Astrocyte of the hippocampus (primary cell): ENCODE results near the gene DEPDC1.
"Not testable (repeated sequence)": the region's sequence is repeated elsewhere in the genome, so short reads cannot be mapped to it uniquely, and the experiment has no call there.

Experiments used
- DNase-seq: peaks from one replicate; pipeline ENCODE4 v3.0.0; 2011; ENCODE audit warnings: low read depth, low spot score

DEPDC1 gene

DNA sequence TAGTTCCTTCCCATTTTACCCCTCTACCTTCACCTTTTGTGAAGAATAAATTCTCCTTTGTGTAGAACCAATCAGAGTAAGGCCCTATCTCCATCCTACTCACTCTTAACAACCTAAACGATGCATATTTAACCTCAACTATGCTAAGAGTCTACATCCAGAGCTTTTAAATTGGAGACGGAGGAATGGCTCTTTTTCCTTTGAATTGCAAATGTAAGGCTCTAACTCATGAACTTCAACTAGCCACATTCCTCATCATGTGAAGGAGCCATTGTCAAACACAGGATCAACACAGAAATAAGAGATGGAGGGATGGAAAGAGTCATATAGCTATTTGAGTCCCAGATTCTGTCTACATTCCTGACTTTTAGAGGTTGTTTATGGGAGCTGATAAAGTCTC, 18.2 kb downstream of the DEPDC1 start:
- peak; percentile 14 for DNase-seq

DNA sequence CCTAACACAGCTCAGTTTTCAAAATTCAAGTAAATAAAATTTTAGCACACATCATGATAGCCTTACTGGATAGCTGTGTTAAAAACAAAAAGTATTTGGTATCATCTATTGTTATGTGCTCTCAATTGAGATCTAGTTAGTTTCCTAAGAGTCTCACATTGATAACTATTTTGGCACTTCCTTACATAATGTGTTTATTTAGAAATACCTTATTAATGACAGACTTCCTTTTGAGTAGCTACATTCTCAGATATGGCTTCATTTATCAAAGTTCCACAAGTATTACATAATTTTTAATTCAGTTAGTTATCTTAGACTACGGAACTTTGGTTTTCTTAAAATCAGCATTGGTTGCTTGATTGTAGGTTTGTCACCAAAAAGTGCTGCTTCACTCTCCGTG, 20.3 kb downstream of the DEPDC1 start:
- not testable (repeated sequence) for DNase-seq

DNA sequence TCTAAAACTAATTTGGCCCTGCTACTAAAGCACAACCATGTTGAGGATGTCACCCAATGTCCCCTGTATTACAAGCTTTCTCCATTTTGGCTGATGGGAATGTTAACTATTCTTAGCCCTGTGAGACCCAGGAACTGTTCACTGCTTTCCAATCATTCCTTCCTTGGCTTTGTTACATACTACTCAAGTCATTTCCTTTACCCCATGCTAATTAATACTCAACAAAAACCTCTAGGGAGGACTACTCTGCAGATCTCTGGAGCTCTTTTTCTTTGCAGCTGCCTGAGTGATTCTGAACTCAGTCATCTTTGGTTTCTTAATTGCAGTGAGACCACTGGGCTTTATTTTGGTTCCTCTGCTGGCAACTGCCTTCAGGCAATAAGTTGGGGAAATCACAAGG, 23.8 kb downstream of the DEPDC1 start:
- no peak for DNase-seq

DNA sequence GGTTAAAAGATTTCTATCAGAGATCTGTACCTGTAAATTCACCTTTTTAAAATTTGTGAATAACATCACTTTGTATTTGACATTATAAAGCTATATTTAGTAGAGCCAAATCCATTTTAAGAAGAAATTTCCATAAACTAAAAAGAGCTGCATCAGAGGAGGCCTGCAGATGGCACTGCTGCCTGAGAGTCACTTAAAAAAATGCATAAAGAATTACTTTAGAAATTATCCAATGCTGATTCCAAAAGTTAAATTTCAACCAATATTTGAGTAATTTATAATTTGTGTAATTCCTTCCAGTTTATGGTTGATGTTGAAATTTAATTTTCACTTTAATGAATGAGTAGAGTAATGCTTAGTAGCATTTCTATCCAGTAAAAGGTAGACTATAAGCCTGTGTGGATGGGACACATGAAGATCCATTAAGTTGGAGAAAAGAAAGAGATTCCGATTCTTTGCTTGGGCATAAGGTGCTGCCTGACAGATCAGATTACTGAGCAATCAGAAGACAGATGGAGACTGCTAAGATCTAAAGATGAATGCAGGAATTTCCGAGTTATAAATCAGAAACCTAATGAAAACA, 26.4 kb downstream of the DEPDC1 start:
- DNase-seq: peak; percentile 36

DNA sequence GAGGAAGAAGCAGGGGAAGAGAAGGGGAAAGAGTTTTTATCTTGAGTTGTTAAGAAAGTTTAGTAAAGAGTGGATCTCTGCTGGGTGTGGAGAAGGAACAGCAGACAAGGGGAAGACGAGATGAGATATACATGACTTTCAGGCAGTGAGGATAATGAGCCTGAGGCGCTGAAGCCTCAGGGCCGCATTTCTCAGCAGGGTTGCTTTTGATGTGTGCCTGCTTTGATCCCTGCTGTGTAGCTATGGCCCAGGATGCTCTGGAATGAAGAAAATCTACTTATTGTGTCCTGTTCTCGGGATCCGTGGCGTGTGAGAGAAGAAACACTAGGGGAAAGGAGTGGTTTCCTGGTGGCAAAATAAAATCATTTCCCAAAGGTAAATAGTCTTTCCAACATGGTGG, 32.0 kb downstream of the DEPDC1 start:
- DNase-seq: no peak

DNA sequence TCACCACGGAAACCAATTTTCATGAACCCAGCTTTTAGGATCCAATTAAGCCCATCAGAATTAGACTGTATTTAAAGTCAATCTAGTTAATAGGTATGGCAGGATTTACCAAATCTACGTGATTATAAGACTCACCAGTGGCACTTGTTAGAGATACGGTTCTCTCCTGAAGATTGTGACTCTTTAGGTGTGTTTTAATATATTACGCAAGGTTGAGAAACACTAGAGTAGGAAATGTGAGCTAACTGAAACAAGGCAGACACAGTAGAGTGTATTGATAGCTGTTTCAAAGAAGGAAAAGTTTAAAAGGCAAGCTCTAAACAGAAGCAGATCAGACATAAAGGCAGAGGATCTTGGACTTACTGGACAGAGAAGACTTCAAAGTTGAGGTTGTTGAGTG, 35.9 kb downstream of the DEPDC1 start:
- DNase-seq: no peak

DNA sequence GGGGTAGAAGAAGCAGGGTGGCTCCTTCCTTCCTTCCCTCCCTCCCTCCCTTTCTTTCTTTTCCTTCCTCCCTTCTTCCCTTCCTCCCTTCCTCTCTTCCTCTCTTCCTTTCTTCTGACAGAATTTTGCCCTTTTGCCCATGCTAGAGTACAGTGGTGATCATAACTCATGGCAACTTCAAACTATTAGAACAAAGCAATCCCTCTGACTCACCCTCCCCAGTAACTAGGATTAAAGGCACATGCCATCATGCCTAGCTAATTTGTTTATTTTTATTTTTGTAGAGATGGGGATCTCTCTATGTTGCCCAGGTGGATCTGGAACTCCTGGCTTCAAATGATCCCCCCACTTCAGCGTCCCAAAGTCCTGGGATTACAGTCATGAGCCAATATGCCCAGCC, 37.1 kb downstream of the DEPDC1 start:
- DNase-seq: peak; percentile 47

DNA sequence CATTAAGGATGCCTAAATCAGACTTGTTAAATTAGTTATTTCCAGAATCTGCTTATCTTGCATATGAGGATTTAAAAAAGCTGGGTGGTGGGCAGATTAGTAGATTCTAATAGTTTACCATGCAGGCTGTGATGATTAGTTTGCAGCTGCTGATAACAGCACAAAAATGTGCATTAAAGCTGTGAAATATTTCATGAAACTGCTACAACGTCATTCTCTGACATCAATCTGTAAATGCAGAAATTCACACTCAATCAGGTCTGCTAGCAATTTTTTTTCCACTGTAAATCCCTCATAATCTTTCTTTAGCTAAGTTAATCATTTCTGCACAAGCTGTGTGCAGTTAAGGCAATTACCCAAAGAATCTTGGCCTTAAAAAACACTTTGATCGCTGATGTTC, 37.8 kb downstream of the DEPDC1 start:
- no peak for DNase-seq

DNA sequence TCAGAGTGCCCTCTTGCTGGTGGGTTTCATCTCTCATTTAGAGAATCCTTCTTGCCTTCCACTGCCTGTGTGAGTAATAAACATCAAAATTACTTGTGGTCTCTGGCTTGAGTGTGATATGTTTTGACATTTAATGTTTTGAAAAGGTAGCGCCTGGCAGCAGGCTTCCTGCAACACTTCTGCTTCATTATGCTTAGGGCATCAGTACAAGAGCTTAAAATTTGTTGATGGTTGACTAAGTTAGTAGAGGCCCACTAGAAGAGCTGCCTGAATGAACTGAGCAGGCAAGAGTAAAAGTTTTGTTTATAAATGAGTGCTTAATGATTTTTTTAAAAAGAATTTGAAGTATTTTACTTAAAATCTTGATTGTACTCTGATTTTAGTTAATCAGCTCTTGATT, 40.7 kb downstream of the DEPDC1 start:
- peak; percentile 69 for DNase-seq

DNA sequence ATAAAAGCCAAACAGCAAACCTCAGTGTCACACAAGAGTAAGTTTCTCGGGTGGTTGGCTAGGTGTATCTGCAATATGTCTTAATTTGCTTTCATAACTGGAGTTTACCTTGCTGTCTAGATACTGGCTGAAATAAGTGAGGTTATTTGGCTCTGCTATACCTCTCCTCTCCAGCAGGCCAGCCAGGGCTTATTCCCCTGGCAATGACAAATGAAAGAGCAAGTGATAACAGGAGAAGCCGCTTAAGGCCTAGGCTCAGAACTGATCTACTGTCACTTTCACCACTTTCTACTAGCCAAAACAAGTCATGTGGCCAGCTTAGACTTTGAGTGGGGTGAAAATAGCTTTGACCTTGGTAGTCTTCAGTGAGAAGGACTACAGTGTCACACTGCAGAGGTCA, 42.3 kb downstream of the DEPDC1 start:
- no peak for DNase-seq

DNA sequence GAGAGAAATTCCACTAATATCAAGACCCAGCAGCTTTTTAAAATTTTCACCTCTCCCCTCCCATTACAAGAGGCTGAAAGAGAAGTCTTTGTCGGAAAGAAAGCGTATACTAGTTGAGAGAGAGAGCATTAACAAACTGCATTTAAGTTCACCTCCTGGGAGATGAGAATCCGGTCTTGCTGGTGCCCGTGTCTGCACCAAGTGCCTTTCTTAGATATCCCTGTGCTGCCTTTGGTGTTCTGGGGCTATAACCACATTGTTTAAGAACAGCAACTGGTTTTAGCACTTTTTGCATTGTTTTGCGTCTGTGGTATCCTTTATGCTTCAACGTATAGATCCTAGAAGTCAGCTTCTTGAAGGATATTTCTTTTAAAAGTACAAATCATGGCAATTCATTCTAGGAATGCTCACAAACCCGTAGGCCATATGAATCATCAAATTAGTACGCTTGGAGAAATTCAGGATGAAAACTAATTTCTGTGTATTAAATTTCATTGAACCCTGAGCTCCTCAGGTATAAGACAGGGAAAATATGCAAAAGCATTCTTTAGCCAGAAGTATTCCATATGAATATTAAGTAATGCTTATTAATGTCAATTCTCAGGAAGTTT, 43.7 kb downstream of the DEPDC1 start:
- peak; percentile 50 for DNase-seq

DNA sequence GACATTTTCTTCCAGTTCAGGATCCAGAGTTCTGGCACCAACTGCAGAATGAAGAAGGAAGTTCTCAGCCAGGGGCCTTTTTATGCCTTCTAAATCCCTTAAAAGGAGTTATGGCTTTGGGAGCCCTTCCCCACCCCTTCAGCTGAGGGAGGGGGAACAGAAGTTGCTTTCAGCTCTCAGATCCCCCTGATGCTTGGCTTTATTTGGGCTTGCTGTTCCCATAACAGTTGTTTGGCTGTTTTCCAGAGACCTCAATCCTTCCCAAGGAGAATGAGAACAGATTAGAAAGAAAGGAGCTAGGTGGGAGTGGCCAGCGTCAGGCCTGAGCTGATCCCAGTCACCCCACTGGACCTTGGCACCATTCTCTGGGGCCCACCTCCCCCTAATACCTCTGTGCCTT, 47.0 kb downstream of the DEPDC1 start, which contains the start of gene RPE65:
RPE65 (minus strand) TSS at position 54 of the 400 bp plus-strand sequence; CDS start at position 5, 49 bp downstream.
- peak; percentile 91 for DNase-seq

DNA sequence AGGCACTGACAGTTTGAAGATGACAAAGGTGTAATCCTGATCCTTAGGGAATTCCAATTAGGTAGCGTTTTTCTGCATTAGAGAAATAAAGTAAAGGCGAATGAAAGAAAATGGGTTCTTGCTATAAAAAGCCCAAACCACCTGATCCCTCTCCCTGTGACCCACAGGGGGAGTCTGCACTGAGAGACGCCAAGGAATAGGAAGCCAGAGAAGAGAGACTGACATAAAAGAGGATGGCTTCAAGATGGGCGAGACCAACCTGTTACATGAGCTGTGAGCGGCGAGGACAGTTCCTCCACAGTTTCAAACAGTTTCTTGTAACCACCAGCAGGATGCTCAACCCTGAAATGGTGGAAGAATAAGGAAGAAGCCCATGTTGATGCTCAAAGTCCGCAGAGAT, 48.5 kb downstream of the DEPDC1 start:
- DNase-seq: no peak

DNA sequence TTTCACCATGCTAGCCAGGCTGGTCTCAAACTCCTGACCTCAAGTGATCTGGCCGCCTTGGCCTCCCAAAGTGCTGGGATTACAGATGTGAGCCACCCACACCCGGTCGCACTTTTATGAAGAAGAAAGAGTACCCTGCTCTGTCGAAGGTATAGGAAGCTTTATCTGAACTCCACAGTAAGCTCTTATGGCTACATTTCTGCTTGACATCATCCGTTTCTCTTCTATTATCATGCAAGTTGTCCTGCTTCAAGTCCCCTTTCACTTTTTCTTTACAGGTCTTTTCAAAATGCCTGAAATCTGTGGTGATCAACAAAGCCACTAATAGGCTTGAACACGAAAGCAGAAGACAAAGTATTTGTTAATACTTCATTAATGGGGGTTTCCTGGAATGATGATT, 51.2 kb downstream of the DEPDC1 start:
- DNase-seq: no peak

DNA sequence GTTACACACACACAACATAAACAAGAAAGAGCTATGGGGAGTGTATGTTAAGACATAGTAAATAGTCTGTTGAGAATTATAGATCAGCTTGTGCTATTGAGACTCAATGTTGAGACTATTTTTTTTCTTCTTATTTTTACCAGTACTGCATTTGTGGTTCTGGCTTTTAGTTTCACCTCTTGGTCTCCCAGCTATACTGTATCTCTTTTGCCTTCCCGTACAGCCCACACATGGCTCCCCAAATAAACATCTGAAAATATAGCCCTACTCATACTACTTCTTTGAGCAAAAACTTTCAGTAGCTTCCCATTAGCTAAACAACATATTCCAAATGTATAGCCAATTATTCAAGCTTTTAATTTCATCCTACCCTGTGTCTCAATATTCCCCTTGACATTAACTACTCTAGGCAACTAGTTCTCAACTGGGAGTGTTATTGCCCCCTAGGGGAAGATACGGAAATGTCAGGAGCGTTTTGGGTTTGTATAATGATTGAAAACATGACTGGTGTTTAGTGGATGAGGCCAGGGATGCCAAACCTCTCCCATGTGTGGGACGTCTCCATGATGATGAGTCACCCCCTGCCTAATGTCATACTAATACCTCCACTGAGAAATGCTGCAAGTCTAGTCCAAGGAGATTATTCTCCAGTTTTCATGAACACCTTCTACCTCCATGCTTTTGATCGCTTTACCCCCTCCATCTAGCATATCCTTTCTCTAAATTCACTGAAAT, 53.9 kb downstream of the DEPDC1 start:
- peak; percentile 72 for DNase-seq

DNA sequence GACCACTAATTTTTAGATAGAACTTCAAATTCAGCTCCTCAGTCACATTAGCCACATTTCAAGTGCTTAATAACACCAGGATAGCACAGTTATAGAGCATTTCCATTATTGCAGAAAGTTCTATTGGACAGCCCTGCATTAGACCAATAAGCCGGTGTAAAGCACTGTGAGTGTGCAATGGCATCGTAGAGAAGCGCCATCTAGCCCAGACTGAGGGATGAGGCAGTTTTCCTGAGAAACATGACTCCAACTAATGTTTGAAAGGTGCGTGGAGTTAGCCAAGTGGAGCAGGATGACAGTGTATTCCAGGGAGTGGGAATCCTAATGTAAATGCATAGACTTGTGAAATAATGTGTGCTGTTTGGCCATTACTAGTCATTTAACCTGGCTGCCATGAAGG, 54.9 kb downstream of the DEPDC1 start:
- DNase-seq: no peak

DNA sequence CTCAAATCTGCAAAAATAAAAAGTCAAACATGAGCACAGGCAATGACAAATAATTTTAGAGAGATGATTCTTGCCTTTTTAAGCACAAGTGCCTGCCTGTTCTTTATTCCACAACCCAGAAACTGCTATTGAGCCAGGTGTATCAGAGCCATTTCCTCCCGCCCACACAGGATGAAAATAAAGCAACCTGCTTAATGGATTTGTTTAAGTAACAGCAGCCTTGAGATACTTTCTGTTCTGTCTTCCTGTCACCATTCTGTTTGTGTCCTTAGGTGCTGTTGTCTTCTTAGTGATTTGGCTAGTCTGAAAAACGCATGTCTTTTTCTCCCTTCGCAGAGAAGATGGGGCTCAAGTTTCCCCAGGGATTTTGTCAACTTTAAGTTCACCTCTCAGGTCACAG, 58.6 kb downstream of the DEPDC1 start:
- no peak for DNase-seq

DNA sequence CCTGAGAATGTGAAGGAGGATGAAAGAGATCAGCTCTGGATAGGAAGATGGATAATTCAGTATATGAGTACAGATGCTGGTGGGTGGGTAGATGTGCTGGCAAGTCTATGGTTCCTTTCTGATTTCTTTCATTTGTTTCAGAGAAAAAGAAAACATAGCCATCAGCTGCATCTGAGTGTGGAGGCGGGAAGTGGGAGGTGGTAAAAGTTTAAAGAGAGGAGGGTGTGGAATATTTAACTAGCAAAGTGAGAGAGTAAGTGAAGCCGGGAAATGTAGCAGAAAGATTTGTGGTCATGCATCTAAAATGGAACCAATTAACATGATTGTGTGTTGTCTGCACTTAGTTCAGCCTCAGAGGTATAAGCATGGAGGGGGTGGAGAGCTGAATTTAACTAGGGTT, 63.5 kb downstream of the DEPDC1 start:
- DNase-seq: no peak

DNA sequence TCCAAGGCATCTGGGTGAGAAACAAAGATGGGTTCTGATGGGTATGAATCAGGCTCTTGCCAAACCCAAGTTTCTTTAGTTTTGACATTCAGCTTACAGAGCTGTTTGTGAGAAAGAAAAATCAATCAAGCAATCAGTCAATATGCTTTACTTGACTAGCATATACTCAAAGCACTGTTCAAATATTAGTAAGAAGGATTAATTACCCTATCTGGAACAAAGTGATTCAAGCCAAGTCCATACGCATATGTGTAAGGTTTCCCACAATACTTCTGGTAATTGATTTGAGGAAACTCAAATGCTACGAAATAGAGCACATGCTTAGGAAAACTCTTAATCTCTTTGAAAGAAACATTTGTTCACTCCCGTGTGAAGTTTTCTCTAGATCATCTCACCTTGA, 65.8 kb downstream of the DEPDC1 start:
- no peak for DNase-seq

DNA sequence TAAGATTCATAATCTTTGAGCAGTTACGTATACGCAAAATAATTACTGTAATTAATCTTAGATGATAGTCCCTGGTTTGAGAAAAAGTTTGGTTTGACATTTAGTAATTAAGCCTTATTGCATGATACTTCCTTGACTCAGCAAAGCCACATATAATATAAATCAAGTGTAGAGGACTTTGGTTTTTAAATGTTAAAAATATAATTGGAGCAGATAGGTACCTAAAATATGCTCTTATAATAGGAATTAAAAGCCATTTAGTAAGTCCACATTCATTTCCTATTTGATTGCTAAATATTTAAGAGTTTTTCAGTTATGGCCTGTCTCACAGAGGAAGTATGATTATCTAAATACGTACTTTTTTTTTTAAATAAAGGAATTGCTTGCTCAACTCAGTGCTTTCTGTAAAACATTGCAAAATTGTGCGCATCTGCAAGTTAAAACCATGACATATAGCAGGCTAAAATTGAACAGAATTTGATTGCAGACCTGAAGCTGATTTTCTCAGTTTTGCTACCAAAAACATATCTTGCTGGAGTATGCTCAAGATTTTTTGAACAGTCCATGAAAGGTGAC, 67.6 kb downstream of the DEPDC1 start:
- no peak for DNase-seq

DNA sequence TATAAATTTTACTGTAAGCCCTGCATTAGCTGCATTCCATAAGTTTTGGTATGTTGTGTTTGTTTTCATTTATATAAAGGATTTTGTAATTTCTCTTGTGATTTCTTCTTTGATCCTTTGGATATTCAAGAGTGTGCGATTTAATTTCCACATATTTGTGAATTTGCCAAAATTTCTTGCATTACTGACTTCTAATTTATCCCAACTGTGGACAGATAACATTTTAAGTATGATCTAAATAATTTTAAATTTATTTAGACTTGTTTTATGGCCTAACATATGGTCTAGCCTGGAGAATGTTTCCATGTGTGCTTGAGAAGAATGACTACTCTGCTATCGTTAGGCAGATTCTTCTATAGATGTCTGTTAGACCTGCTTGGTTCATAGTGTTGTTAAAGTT, 70.3 kb downstream of the DEPDC1 start:
- no peak for DNase-seq
